ENCODE data around the gene COP1.

DNA sequence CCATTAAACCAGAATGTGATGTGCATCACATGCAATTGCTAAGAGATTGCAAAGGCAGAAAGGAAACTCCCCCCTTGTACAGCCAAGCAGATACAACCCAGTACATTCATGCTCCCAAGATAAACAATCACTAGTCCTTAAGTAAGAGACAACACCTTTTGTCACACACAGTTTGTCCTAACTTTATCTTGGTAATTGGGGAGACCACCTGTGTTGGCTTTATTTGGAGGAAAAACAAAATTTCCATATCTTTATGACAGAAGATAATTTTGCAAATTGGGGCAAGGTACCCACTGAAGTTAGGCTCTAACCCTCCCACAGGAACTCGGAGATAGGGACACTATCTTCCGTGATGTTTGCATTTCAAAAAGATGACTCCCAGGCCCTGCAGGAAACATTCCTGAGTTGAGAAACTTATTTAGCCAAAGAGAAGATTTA lies 288.7 kb downstream of the COP1 start:
- no peak for TF ChIP-seq CTCF (IDR thresholded peaks at IDR 0.05)
- TF ChIP-seq EP300 (IDR thresholded peaks at IDR 0.05) = no peak

All from upper lobe of left lung (tissue), 4 donors.